Muscle of back (tissue), 11 donors: ENCODE measurements around the gene ELP6. TPM values are rescaled to one million over a fixed set of nuclear protein-coding genes. Genes with fewer than 3 reads are reported as not detected.
"Not testable (repeated sequence)": the region's sequence is repeated elsewhere in the genome, so short reads cannot be mapped to it uniquely, and the experiment has no call there.

Experiments
- DNase-seq, 3 donors: peaks; one replicate each; pipeline versions ENCODE4 v3.0.0 to v3.0.0-alpha.2; 2013
- polyA plus RNA-seq, 10 donors: library from polyadenylated mRNA; unstranded; fragments of 120-200 nt; gene quantifications; one replicate each; pipeline ENCODE4 v1.2.1, GENCODE V29; 2013; ENCODE audit not compliant: insufficient read length in 10 of 10

ELP6 gene
- polyA plus RNA-seq, 10 donors, result 22.2 to 31.2 (median 26.4) TPM

GRCh38 chr3:47468315-47468714, 45.2 kb downstream of the ELP6 start:
- not testable (repeated sequence) for DNase-seq

- DNase-seq, result no peak
Measured at GRCh38 chr3:47464588-47464987, 48.9 kb downstream of the ELP6 start.

- DNase-seq, result not testable (repeated sequence)
Measured at GRCh38 chr3:47459534-47460085, 53.9 kb downstream of the ELP6 start.

GRCh38 chr3:47456984-47457383, 56.5 kb downstream of the ELP6 start:
- no peak for DNase-seq

- no peak for DNase-seq
Measured at GRCh38 chr3:47455806-47456452, 57.6 kb downstream of the ELP6 start.

GRCh38 chr3:47452453-47453215, 60.9 kb downstream of the ELP6 start:
- no peak for DNase-seq

Other genes starting within 250 kb of the ELP6 start
- 1 to 10 TPM; 4.4 to 7.3 (median 5.9) TPM for gene KIF9, start 230.9 kb downstream of the ELP6 start, polyA plus RNA-seq
- 10 to 100 TPM; 12.2 to 16.8 (median 14.2) TPM for gene KLHL18, start 230.8 kb downstream of the ELP6 start, polyA plus RNA-seq
- gene PTPN23, start 132.7 kb downstream of the ELP6 start, polyA plus RNA-seq, result 10 to 100 TPM; 18.2 to 25.5 (median 21.3) TPM
- 10 to 100 TPM; 36.8 to 59.3 (median 44.6) TPM for gene SCAP, start 37.8 kb downstream of the ELP6 start, polyA plus RNA-seq
- gene CSPG5, start 65.2 kb upstream of the ELP6 start, polyA plus RNA-seq, result 1 to 10 TPM in 9 of 10 donors, under 1 TPM in 1; 0.79 to 1.8 (median 1.3) TPM